NT2/D1 (cell line): Measurements from ENCODE around the gene GPR152.
A peak's percentile ranks its signal among the peaks of the same experiment; 100 is the strongest.

Experiments used
- DNase-seq: peaks from one replicate; pipeline ENCODE4 v3.0.0-alpha.2; 2011; ENCODE audit warnings: low read depth, low spot score
- H3K27me3 ChIP-seq: 2 replicates; pipeline ENCODE4 v1.6.0; 2011; ENCODE audit warnings: mild to moderate bottlenecking; ENCODE audit not compliant: insufficient read length, insufficient read depth
- H3K36me3 ChIP-seq: 2 replicates; pipeline ENCODE4 v1.6.1; 2011; ENCODE audit warnings: mild to moderate bottlenecking, low read length, mixed read lengths; ENCODE audit not compliant: insufficient read depth, insufficient read length
- H3K4me1 ChIP-seq: 2 replicates; pipeline ENCODE4 v1.5.1; 2011; ENCODE audit not compliant: insufficient read depth, insufficient read length
- H3K4me3 ChIP-seq: 2 replicates; pipeline ENCODE4 v1.5.1; 2011; ENCODE audit warnings: low read depth; ENCODE audit not compliant: insufficient read length
- H3K9ac ChIP-seq: 2 replicates; pipeline ENCODE4 v1.6.0; 2011; ENCODE audit warnings: low read depth; ENCODE audit not compliant: insufficient read length
- H3K9me3 ChIP-seq: 2 replicates; pipeline ENCODE4 v1.5.1; 2011; ENCODE audit warnings: mild to moderate bottlenecking, low read length; ENCODE audit not compliant: insufficient read depth
- SUZ12 ChIP-seq: IDR thresholded peaks from 2 replicates; pipeline ENCODE4 v1.6.1; 2011; ENCODE audit not compliant: insufficient read length, insufficient read depth; ENCODE audit errors: extremely low read depth
- YY1 ChIP-seq: IDR thresholded peaks from 2 replicates; pipeline ENCODE4 v1.6.1; 2011; ENCODE audit not compliant: insufficient read length, insufficient read depth
- ZNF274 ChIP-seq: IDR thresholded peaks from 2 replicates; pipeline ENCODE4 v1.6.1; 2011; ENCODE audit warnings: mild to moderate bottlenecking, low read depth, low read length

Gene GPR152

DNA sequence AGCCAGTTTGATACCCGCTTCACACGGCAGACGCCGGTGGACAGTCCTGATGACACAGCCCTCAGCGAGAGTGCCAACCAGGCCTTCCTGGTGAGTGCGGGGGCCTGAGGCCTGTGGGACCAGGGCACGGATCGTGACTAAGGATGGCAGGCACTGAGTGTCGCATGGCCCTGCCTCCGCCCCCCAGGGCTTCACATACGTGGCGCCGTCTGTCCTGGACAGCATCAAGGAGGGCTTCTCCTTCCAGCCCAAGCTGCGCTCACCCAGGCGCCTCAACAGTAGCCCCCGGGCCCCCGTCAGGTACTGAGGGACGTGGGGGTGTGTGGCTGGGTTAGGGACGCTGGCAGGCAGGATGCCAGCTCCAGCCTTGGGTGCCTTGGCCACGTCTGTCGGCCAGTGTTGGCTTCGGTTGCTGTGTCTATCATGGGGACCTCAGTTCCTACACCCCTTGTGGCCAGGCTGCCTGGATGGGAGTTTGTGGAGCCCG, 18.1 kb downstream of the GPR152 start:
- no peak overlapping the region for H3K9ac ChIP-seq
- no peak for DNase-seq
- H3K4me1 ChIP-seq = peaks cover 50% of the 10 kb centered on the region
- peaks cover 94% of the 10 kb centered on the region for H3K36me3 ChIP-seq
- no peak overlapping the region for H3K4me3 ChIP-seq
- H3K9me3 ChIP-seq = no peaks in the 10 kb centered on the region
- TF ChIP-seq ZNF274 (no peak), YY1 (no peak), SUZ12 (no peak)
- H3K27me3 ChIP-seq = no peaks in the 10 kb centered on the region

DNA sequence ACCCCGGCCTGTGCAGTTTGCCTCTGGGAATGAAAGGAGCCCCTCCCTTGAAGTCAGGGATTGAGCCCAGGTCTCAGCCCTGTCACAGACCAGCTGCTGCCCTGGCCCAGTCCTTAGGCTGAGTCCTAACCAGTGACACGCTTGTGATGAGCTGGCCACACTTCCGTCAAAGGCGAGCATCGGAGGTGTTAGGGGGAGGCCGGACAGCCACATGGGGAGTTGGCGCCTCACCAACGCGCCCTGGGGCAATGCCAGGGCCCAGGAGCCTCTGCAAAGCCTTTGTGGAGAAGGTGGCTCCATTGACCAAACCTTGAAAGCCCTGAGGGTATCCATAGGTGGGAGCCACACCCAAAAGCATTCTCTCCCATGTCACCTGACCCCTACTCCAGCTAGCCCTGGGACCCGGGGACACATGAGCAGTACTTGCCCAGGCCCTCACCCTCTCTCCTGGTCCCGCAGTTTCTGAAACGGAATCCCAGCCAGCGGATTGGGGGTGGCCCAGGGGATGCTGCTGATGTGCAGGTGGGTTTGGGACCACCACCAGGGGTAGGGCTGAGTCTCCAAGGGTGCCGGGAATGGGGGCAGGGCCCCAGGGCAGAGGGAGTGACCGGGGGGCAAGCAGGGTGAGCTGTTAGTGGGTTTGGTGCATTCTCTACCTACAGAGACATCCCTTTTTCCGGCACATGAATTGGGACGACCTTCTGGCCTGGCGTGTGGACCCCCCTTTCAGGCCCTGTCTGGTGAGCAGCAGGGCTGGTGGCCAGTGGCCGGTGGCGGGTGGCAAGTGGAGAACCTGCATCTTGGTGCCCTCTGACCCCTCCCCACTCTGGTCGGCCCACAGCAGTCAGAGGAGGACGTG, 18.8 kb downstream of the GPR152 start:
- Histone ChIP-seq H3K27me3 (no peaks in the 10 kb centered on the region), H3K4me3 (no peak overlapping the region), H3K9me3 (no peaks in the 10 kb centered on the region), H3K4me1 (peaks cover 52% of the 10 kb centered on the region), H3K36me3 (peaks cover 92% of the 10 kb centered on the region), H3K9ac (peak overlapping the region; percentile 22)
- TF ChIP-seq YY1 (no peak), ZNF274 (no peak), SUZ12 (no peak)
- no peak for DNase-seq

DNA sequence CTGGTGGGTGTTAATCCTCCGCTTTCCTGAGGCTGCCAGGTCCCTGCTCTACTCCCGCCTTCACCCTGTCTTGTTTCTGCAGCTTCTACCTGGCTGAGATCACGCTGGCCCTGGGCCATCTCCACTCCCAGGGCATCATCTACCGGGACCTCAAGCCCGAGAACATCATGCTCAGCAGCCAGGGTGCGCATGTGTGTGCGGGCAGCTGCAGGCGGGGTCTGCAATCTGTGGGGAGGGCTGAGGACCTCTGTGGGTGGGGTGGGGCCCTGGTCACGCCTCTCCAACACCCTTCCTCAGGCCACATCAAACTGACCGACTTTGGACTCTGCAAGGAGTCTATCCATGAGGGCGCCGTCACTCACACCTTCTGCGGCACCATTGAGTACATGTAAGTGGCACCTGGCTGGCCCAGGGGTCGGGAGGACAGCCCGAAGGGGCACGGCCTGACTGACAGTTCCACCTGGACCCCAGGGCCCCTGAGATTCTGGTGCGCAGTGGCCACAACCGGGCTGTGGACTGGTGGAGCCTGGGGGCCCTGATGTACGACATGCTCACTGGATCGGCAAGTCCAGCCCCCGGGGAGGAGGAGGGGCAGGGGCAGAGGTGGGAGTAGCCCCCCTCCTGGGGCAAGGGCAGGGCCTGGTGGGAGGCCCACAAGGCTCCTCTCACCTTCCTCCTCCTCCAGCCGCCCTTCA, 19.7 kb downstream of the GPR152 start:
- Histone ChIP-seq H3K4me3 (no peak overlapping the region), H3K9ac (no peak overlapping the region), H3K36me3 (peaks cover 84% of the 10 kb centered on the region), H3K4me1 (peaks cover 44% of the 10 kb centered on the region), H3K27me3 (no peaks in the 10 kb centered on the region), H3K9me3 (no peaks in the 10 kb centered on the region)
- TF ChIP-seq YY1 = no peak
- no peak for TF ChIP-seq ZNF274
- no peak for TF ChIP-seq SUZ12
- no peak for DNase-seq

DNA sequence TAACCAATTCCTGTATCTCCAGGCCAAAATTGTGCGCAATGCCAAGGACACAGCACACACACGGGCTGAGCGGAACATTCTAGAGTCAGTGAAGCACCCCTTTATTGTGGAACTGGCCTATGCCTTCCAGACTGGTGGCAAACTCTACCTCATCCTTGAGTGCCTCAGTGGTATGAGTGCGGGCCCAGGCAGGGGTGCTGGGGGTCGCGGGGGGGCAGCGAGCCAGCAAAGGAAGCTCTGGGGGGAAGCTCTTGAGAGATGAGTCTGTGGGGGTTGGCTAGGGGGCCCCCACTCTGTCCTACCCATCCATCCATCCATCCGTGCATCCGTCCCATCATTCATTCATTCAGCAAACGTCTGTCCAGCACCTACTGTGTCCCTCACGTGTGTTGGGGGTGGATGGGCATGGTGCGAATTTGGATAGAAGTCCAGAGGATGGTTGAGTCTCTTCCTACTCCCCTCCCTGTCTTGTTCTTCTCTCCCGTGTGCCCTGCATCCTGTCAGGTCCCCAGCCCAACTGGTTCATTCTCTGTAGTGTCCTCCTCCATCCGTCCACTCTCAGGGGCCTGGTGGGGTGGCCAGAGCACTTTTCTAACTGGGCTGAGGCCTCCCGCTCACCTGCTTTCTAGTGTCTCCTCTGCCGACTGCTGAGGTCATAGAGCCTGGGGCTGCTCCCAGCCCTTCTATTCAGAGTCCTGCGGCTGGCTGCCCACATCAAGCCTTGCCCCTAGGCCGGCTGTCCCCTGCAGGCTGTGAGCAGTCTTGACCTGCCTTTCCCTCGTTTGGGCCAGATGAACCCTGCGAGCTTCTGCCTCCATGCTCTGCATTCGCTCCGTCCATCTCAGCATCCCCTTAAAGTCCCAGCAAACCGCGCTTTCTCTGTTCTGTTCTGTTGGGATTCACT, 20.9 kb downstream of the GPR152 start:
- DNase-seq = no peak
- no peak overlapping the region for H3K4me3 ChIP-seq
- TF ChIP-seq YY1 = no peak
- TF ChIP-seq SUZ12 = no peak
- no peak for TF ChIP-seq ZNF274
- H3K9ac ChIP-seq = peak overlapping the region; percentile 46
- no peaks in the 10 kb centered on the region for H3K27me3 ChIP-seq
- H3K36me3 ChIP-seq = peaks cover 74% of the 10 kb centered on the region
- H3K4me1 ChIP-seq = peaks cover 35% of the 10 kb centered on the region
- H3K9me3 ChIP-seq = no peaks in the 10 kb centered on the region

DNA sequence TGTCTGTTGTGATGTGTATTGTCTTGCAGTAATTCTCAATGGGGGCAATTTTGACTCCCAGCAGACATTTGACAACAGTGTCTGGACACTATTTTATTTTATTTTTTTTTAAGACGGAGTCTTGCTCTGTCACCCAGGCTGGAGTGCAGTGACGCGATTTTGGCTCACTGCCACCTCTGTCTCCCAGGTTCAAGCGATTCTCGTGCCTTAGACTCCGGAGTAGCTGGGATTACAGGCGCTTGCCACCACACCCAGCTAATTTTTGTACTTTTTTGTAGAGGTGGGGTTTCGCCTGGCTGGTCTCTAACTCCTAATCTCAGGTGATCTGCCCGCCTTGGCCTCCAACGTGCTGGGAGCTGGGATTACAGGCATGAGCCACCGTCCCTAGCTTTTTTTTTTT, 22.8 kb downstream of the GPR152 start:
- H3K9me3 ChIP-seq = no peaks in the 10 kb centered on the region
- no peak for DNase-seq
- TF ChIP-seq ZNF274 (no peak), SUZ12 (no peak), YY1 (no peak)
- peaks cover 57% of the 10 kb centered on the region for H3K36me3 ChIP-seq
- no peak overlapping the region for H3K4me3 ChIP-seq
- H3K9ac ChIP-seq = peak overlapping the region; percentile 98
- H3K27me3 ChIP-seq = no peaks in the 10 kb centered on the region
- peaks cover 17% of the 10 kb centered on the region for H3K4me1 ChIP-seq

DNA sequence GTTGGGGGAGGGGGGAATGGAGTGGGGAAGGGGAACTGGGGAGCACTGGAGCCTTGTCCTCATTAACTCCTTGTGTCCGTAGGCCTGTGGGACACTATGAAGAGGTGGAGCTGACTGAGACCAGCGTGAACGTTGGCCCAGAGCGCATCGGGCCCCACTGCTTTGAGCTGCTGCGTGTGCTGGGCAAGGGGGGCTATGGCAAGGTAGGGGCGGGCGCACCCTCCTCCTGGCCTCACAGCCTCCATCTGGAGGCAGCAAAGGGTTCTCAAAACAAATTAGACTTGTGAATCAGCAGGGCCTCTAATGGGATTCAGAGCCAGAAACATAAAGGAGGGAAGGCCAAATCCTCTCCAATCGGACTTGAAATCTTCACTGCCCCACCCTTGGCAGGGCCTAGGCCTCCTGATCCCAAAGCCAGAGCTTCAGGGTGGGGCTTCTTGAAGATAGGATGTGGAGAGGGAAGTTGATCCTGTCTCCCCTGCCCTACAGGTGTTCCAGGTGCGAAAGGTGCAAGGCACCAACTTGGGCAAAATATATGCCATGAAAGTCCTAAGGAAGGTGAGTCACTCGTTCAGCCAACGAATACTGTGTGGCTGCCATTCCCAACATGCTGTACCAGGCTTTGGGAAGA, 23.4 kb downstream of the GPR152 start:
- Histone ChIP-seq H3K27me3 (no peaks in the 10 kb centered on the region), H3K36me3 (peaks cover 52% of the 10 kb centered on the region), H3K4me3 (peak overlapping the region; percentile 99), H3K4me1 (peaks cover 13% of the 10 kb centered on the region), H3K9me3 (no peaks in the 10 kb centered on the region), H3K9ac (peak overlapping the region; percentile 98)
- no peak for DNase-seq
- TF ChIP-seq ZNF274 = no peak
- no peak for TF ChIP-seq SUZ12
- no peak for TF ChIP-seq YY1
